GM21529 (cell line): Measurements from ENCODE around the gene AANAT.

Experiments
- ATAC-seq: cut with Tn5 transposase; IDR thresholded peaks from one replicate; pipeline ENCODE4 v1.9.1; 2021; ENCODE audit not compliant: unreplicated experiment

Gene AANAT

DNA sequence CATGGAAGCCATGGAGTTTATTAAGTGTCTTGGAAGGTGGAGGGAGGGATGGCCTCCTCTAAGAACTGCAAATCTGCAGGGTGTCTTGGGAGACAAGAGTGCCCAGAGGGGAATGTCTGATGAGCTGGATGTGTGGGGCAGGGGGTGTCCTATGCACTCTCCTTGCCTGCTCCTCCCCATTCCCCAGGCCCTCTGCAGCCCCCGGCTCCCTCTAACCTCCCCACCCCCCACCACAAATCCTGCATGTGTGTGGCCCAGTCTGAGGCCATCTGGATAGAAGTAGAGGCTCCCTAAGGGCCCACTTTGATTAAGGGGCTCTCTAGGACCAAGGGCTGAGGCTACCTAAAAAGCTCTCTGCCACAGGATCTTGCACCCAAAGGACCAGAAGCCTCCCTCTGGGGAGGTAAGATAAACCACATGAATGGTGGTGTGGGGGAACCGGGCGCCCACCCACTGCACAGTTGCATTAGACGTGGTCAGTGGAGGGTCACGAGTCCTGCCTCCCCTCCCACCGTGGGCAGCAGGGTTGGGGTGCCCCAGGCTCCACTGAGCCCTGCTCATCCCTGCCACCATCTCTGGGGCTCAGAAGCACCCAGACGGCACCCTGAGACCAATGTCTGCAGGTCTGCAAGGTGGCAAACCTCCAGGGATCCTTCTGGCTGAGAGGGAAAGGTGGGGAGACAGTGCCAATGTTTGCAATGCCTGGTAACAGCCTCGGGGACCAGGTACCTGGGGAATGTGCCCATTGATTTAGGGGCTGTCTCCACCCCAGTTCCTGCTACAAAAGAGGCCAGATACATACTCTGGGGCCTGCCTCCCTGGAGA is 618 bp downstream of the AANAT start:
- ATAC-seq = no peak

DNA sequence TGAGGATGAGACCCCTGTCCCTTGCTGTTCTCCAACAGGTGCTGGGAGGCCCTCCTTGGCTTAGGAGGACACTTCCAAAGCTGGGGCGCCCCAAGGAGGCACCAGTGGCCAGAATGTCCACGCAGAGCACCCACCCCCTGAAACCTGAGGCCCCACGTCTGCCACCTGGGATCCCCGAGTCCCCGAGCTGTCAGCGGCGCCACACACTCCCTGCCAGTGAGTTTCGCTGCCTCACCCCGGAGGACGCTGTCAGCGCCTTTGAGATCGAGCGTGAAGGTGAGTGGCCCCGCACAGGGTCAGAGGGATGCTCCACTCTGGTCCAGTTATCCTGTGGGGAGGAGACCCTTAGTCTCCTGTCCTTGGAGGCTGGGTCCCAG is 1.2 kb downstream of the AANAT start:
- ATAC-seq = no peak

DNA sequence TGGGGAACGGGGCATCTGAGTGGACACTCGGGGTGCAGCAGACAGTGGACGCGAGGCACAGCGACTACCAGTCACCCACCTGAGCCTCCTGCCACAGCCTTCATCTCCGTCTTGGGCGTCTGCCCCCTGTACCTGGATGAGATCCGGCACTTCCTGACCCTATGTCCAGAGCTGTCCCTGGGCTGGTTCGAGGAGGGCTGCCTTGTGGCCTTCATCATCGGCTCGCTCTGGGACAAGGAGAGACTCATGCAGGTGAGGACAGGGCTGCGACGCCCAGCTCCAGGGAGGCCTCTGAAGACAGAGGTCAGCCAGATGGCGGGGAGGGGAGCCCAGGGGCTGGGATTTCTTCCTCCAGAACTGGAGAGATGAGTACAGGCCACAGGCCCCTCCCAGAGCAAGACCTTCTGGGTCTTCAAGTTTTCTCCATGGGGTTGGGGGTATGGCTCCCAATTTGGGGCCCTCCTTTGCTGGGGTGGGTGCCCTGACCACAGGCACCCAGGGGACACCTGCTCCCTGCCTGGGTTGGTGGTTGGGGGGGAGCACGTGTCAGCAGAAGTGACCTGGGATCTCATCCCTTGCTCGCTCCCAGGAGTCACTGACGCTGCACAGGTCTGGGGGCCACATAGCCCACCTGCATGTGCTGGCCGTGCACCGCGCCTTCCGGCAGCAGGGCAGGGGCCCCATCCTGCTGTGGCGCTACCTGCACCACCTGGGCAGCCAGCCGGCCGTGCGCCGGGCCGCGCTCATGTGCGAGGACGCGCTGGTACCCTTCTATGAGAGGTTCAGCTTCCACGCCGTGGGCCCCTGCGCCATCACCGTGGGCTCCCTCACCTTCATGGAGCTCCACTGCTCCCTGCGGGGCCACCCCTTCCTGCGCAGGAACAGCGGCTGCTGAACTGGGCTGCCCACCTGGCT is 1.9 kb downstream of the AANAT start:
- ATAC-seq = no peak

DNA sequence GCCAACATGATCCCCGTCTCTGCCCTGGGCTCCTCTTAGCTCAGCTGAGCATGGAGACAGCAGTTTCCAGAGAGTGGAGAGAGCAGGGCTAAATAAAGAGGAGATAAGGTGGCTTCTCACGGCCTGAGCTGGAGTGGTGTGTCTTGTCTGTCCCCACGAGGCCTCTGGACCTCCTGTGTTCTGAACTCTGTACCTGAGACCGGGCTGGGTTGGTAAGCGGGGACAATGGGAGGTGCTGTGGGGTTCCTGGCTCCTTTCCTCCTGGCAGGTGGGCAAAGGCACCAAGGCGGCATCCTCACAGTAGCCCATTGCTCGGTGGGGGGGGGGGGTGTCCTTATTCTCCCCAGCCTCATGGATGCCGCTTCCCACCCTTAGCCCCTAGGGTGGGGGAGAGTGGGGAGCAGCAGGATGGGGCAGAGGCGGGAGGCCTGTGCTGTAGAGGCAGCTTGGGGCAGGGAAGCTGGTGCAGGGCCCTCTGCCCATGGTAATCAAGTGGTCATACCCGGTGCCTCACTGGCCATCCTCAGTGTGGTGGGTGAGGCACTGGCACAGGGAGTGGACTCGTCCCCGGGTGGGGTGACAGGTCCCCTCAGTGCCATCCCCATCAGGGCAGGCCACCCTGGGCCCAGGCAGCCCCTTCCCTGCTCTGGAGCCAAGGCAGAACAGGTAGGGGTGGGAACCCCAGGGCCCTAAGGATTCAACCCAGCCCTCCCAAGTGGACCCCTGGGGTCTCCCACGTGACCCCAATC is 2.8 kb downstream of the AANAT start:
- no peak for ATAC-seq

DNA sequence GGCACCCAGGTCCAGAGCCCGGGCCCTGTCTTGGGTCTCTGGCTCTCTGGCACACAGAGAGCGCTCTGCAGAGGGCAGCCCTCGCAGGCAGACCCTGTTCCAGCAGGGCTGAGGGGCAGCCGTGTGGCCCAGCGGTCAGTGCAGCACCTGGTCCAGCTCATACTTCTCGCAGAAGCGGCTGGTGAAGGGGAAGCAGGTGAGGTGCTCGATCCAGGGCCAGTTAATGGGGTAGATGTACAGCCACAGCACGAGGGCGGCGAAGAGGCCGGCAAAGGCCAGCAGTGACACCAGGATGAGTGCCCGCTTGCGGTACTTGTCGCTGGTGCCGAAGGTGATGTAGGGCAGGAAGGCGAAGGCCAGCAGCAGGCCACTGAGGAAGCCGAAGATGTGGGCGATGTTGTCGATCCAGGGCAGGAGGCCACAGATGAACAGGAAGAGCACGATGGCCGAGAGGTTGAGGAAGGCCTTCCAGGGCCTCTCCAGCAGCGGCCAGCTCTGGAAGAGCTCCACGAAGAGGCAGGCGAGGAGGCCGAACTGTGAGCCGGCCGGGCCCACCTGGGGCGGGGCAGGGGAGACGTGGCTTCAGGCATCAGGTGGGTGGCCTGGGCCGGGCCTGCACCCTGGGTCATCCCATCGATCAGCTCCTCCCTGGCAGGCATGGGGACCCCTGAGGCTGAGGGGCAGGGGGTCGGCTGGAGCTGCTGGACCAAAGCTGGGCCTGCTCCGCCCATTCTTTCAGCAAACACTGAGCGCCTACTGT is 4.3 kb downstream of the AANAT start:
- ATAC-seq = no peak

DNA sequence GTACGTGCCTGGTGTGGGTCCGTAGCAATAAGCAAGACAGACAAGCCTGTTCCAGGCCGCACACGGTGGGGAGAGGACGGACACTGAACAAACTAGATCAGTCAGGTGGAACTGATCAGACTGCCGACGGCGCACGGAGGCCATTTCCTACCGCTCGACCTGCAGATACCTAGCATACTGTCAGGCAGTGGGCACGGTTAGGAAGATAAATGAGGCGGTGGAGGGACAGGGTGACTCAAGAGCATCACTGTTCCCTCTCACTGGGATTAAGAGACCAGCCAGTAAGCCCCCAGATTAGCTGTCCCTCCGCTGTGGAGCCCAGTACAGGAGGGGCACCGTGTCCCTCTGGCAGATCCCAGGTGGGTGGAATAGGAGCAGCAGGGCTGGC is 4.8 kb downstream of the AANAT start:
- no peak for ATAC-seq

DNA sequence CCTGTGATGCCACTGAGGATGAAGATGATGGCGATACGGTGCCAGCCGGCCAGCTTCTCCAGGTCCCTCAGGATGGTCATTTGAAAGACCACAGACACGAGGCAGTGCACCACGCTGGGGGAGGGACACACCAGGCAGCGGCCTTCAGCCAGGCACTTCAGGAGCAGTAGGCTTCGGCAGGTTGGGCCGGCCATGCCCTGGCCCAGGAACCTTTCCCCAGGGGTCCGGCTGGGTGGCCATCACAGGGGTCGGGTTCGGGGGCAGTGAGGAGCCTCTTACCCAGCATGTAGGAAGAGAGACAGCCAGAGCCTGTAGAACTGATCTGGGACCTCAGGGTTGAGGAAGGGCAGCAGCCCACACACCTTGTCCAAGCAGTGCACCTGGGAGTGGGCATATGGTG is 5.3 kb downstream of the AANAT start:
- no peak for ATAC-seq

DNA sequence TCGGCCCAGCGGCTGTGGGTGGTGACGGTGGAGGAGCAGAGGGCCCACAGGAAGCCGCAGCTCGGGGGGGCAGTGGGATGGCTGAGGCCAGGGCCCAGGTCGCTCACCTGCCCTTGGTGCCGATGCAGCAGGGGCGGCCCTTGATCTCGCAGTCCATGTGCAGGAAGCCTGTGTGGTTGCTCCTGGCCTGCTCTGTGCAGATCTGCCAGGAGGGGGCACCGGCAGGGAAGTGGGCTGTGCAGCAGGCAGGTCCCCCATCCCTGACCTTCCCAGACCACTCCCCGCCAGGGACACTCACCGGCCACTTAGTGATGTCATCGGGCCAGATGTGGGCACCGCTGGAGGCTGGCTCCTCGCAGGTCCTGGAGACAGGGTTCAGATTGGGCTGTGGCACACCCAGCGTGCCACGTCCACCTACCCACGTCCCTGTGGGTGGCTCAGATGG is 6.2 kb downstream of the AANAT start:
- no peak for ATAC-seq

DNA sequence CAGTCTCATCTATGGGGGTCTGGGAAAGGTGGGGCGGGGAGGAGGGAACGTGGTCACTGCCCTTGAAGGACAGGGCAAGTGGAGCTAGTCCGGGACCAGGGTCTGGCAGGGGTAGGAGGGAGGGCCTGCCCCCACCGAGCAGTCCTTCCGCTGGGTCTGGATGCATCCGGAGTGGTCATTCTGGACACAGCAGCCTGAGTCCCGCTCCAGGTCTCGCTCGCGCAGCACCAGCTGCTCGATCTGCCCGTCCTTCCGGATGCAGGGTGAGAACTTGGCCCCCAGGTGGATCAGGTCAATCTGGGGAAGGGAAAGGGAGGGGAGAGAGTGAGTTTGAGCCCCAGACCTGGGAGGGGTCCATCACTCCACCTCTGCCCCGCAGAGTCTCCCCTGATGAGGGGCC is 6.8 kb downstream of the AANAT start:
- ATAC-seq = no peak

DNA sequence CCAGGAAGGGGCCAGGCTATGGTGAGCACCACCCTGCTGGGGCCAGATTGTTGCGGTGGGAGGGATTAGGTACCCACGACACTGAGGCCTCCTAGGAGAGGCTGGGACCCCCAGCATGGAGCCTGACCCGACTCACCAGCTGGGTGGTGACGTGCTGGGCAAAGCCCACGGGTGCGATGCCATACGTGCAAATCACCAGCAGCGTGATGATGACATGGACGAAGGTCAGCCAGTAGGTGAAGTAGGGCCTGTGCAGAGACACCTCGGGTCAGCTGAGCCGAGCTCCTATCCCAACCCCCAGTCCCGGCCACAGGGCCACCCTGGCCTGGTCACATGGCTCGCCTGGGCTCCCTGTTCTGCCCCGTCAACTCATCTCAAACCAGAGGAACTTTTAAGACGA is 7.5 kb downstream of the AANAT start:
- no peak for ATAC-seq

DNA sequence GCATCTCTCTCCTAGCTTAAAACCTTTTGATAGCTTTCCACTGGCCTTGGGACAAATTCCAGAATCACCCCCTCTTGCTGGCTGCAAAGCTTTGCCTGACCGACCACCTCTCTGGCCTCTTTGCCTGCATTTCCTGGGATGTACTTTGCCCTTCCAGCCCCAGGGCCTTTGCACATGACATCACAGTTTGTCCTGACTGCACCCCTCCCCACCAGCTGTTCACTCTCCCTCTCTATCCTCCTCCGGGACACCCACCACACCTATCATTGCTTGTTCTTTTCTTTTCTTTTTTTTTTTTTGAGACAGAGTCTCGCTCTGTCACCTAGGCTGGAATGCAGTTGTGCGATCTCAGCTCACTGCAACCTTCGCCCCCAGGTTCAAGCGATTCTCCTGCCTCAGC is 7.9 kb downstream of the AANAT start:
- no peak for ATAC-seq

DNA sequence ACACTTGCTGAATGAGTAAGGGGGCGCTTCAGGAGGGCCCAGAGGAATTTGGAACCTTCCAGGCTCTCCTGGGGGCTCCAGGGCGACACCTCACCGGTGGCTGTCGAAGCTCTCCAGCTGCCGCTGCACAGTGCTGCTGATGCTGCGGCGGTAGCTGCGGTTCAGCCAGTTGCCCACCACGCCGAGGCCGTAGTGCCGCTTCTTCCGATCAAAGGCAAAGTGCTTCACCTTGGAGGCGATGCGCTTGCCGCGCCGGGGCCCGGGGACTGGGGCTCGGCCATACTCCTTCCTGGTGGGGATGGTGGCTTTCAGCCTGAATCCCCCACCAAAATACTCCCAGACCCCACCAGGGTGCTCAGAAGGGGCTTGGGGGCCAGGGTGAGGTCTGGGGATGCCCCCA is 9.3 kb downstream of the AANAT start:
- no peak for ATAC-seq

DNA sequence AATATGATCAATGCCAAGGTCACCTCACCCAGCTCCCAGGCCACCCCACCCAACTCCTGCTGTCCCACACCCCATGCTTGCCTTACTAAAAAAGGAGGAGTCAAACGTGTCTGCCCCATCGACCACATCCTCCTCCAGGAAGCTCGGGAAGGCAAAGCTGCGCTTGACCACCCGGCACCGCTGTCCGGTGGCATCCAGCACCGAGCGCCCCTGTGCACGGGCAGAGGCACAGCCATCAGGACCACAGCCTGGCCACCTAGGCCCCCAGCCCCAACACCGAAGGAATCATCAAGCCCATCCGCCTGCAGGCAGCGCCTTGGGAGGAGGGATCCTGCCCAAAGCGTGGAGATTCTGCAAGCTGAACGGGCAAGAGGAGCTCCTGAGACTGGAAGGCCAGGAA is 10.2 kb downstream of the AANAT start:
- ATAC-seq = no peak

DNA sequence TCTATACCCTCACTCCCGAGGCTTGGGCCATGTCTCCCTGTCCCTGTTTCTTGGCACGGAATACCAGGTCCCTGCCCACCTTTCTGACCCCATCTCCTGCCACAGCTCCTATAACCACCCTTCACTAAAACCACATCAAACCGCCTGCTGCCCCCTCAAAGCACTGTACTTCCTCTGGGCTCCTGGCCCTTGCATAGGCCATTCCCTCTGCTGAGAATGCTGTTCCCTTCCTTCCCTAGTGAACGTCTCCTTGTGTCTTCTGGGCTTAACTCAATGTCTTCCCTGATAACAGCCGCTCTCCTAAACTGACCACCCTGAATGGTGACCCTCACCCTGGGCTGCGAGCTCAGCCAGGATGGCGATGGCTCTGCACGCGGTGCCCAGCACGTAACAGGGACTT is 10.7 kb downstream of the AANAT start:
- no peak for ATAC-seq

DNA sequence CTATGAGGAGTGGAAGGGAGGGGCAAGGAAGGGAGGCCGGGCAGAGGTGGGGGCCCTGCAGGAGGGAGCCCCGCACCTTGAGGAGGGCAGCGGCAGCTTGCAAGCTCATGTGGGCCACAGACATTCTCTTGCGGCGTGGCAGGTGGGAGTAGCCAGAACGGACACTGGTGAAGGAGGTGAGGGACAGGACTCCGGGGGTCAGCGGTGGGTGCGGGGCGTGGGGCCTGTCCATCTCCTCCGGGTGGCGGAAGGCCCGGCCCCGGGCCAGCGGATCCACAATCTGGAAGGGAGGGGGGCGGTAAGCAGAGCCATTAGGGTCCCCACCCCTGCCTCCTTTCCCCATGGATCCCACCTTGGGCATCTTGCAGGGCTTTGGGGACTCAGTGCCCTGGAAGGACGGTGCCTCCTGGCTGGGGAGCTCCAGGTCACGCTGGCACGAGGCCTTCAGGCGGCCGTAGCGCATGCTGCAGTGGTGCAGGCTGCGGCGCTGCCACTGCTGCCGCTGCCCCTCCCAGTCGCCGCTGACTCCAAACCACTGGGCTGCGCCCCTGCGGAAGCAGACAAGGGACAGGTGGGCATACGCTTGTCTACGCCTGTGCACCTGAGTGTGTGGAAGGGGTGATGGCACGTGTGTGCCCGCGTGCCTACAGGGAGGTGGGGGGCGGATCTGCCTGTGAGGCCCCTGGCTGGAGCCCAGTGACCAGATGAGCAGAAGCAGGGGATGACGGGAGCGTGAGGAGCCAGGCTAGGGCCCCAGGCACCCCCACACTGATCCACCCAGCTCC is 11.5 kb downstream of the AANAT start:
- no peak for ATAC-seq

DNA sequence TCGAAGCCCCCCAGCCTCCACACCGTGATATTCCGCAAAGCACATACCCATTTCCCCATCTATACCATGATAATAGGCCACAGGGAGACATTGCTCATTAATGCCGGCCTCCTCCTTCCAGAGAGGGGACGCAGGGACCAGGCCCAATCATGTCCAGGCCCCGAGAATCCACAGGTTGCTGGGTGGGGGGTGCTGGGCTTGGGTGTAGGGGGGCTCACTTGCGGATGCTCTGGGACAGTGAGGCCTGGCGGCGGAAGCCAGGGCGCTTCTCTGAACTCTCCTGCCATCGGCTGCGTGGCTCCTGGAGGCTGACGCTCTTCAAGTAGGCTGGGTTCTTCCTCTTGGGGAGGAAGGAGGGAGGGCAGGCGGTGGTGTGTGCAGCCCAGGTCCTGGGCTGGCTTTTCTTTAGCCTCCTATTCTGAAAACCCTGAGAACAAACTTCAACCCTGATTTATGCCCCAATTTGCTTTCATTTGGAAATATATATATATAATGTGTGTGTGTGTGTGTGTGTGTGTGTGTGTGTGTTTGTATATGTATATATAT is 12.2 kb downstream of the AANAT start:
- no peak for ATAC-seq

DNA sequence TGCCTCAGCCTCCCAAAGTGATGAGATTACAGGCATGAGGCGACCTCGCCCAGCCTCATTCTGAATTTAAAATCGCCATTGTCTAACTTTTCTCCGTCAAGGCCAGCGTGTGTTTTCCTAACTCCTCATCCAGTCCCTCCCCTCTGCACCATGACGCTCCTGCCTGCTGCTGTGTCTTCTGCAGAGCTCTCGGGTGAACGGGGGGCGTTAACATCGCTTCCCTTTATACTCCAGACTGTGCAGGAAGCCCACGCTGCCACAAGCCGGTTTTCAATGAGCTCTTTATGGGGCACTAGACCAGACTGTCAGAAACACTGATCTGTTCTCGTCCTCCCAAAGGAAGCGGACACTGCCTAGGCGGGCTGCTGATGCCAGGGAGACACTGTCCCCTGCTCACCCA is 13.2 kb downstream of the AANAT start:
- ATAC-seq = peak; percentile 7

DNA sequence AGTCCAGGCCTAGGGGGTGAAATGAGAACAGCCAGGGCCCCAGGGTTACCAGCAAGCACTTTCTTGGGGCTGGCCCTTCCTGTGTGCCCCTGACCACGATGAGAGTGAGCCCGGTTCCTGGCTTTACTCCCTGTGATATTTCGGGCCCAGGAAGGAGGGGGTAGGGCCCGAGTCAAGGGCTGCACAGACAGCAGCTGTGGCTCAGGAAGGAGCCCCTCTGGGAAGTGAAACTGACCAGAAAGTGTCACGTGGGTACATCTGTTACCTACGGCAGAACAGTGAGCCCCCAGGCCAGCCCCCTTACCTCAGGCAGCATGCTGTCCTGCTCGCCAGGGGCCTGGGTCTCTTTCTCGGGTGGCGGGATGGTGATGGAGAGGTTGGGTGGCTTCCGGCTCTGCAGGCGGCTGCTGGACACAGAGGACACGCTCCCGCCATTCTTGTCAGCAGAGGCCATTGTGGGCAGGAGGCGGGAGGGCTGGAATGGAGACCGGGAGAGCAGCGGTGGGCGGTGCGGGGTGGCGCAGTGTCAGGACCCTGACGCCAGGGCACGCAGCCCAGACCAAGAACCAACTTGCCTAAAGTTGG is 13.8 kb downstream of the AANAT start:
- peak; percentile 64 for ATAC-seq

DNA sequence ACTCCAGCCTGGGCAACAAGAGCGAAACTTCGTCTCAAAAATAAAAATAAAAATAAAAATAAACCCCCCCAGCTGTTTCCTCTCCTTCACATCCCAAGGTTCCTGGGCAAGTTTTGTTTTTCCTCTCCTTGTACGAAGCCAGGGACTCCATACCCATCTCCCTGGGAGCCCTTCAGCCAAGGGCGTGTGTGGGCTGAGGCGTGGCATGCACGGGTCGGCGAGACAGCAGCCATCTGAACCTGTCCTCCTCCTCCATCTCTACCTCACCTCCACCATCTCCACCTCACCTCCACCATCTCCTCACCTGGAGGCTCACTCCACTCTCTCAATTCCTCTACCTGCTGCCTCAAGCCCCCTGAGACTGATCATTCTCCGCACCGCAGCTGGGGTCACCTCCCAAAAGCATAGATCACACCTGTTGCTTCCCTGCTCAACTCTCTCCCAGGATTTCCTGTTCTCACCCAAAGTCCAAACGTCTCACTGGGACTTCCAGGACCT is 16.9 kb downstream of the AANAT start:
- ATAC-seq = no peak
